SU-DHL-6 (cell line): ENCODE data around the gene ADAMTS3.

Source experiments
- H2AFZ ChIP-seq: fragments of 200-600 bp; sonication (generic); 2 replicates; pipeline ENCODE4 v1.6.1; 2014; ENCODE audit warnings: low read depth, mild to moderate bottlenecking, moderate library complexity, mixed read lengths, antibody characterized with exemption, low read length; ENCODE audit not compliant: severe bottlenecking
- H3F3A ChIP-seq: fragments of 200-600 bp; shearing (Covaris generic); 2 replicates; pipeline ENCODE4 v1.6.0; 2016; ENCODE audit warnings: antibody characterized with exemption, mild to moderate bottlenecking; ENCODE audit not compliant: insufficient read depth
- H3K27ac ChIP-seq: fragments of 200-600 bp; sonication (generic); 2 replicates; pipeline ENCODE4 v1.5.1; 2016; ENCODE audit warnings: low read depth, mild to moderate bottlenecking, low read length, moderate library complexity, mixed read lengths
- H3K27me3 ChIP-seq: fragments of 200-600 bp; sonication (generic), shearing (Covaris generic); 2 replicates; pipeline ENCODE4 v1.6.0; 2014; ENCODE audit warnings: mild to moderate bottlenecking, low read length
- H3K36me3 ChIP-seq: fragments of 200-600 bp; sonication (generic); 2 replicates; pipeline ENCODE4 v1.6.1; 2014; ENCODE audit warnings: mild to moderate bottlenecking, low read length, mixed read lengths
- H3K4me2 ChIP-seq: fragments of 300-600, 200-600 bp; shearing (Covaris generic), sonication (generic); 2 replicates; pipeline ENCODE4 v1.6.0; 2014; ENCODE audit warnings: low read length, low read depth, mild to moderate bottlenecking; ENCODE audit not compliant: poor library complexity, severe bottlenecking
- H3K4me3 ChIP-seq: fragments of 200-600 bp; sonication (generic); 2 replicates; pipeline ENCODE4 v1.5.1; 2014; ENCODE audit warnings: antibody characterized with exemption, low read length, mild to moderate bottlenecking, mixed read lengths; ENCODE audit not compliant: insufficient read depth, poor library complexity, severe bottlenecking
- H3K79me2 ChIP-seq: fragments of 200-600 bp; sonication (generic); 2 replicates; pipeline ENCODE4 v1.6.1; 2014; ENCODE audit warnings: mild to moderate bottlenecking, low read length, moderate library complexity; ENCODE audit not compliant: insufficient read depth
- H3K9ac ChIP-seq: fragments of 200-600 bp; sonication (generic); 2 replicates; pipeline ENCODE4 v1.7.0; 2014; ENCODE audit warnings: mild to moderate bottlenecking, low read length
- H3K9me2 ChIP-seq: fragments of 200-600 bp; sonication (generic); replicated peaks from 2 replicates; pipeline ENCODE4 v1.6.1; 2014; ENCODE audit warnings: low read length; ENCODE audit not compliant: insufficient read depth
- H3K9me3 ChIP-seq: fragments of 200-600 bp; sonication (generic); 2 replicates; pipeline ENCODE4 v1.6.1; 2014; ENCODE audit warnings: low read length, mixed read lengths; ENCODE audit not compliant: insufficient read depth
- H4K20me1 ChIP-seq: fragments of 200-600 bp; sonication (generic); 2 replicates; pipeline ENCODE4 v1.6.1; 2014; ENCODE audit warnings: low read depth, mild to moderate bottlenecking, antibody characterized with exemption, low read length, moderate library complexity, mixed read lengths
- EZH2phosphoT487 ChIP-seq: fragments of 200-600 bp; sonication (generic), shearing (Covaris generic); conservative IDR thresholded peaks from 2 replicates; pipeline ENCODE4 v1.6.1; 2018; ENCODE audit warnings: mild to moderate bottlenecking, antibody characterized with exemption, low read length, moderate library complexity, mixed read lengths
- TF ChIP-seq, protein P1 (sequence below): fragments of 200-600 bp; sonication (generic); IDR thresholded peaks from one replicate; pipeline ENCODE4 v1.5.1; 2017; ENCODE audit warnings: antibody characterized with exemption, mild to moderate bottlenecking, low read length, moderate library complexity; ENCODE audit not compliant: insufficient read depth, poor library complexity, severe bottlenecking

Gene ADAMTS3

DNA sequence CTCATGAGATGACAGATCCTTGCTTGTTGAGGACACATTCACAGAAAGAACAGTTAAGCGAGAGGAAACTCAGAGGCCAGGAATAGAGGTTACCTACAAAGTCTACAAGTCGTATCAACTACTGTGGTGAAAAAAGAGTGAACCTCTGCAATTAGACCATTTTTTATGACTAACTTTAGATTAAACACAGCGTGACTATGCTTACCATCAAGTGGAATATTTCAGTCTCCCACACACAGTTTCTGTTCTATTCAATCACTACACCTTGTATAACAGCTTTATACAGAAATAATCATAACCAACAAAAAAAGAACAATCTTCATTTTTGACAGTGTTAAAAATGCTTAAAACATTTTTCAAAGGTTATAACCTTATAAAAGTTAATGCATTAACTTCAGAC is 46.6 kb downstream of the ADAMTS3 start:
- H3K79me2 ChIP-seq = no peaks in the 10 kb centered on the region
- no peak overlapping the region for H2AFZ ChIP-seq
- H3K27me3 ChIP-seq = no peaks in the 10 kb centered on the region
- no peaks in the 10 kb centered on the region for H3K9me2 ChIP-seq
- H3F3A ChIP-seq = no peaks in the 10 kb centered on the region
- H3K36me3 ChIP-seq = no peaks in the 10 kb centered on the region
- no peaks in the 10 kb centered on the region for H4K20me1 ChIP-seq
- H3K9ac ChIP-seq = no peak overlapping the region
- H3K27ac ChIP-seq = no peak overlapping the region
- no peaks in the 10 kb centered on the region for H3K9me3 ChIP-seq
- no peak overlapping the region for H3K4me3 ChIP-seq
- H3K4me2 ChIP-seq = no peak overlapping the region
- TF ChIP-seq EZH2phosphoT487 = no peak
- TF ChIP-seq, protein P1, sequence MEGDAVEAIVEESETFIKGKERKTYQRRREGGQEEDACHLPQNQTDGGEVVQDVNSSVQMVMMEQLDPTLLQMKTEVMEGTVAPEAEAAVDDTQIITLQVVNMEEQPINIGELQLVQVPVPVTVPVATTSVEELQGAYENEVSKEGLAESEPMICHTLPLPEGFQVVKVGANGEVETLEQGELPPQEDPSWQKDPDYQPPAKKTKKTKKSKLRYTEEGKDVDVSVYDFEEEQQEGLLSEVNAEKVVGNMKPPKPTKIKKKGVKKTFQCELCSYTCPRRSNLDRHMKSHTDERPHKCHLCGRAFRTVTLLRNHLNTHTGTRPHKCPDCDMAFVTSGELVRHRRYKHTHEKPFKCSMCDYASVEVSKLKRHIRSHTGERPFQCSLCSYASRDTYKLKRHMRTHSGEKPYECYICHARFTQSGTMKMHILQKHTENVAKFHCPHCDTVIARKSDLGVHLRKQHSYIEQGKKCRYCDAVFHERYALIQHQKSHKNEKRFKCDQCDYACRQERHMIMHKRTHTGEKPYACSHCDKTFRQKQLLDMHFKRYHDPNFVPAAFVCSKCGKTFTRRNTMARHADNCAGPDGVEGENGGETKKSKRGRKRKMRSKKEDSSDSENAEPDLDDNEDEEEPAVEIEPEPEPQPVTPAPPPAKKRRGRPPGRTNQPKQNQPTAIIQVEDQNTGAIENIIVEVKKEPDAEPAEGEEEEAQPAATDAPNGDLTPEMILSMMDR = no peak

GRCh38 chr4:72513227-72513626 is 55.8 kb downstream of the ADAMTS3 start:
- H3K4me3 ChIP-seq = no peak overlapping the region
- no peaks in the 10 kb centered on the region for H4K20me1 ChIP-seq
- H3K27ac ChIP-seq = no peak overlapping the region
- no peaks in the 10 kb centered on the region for H3K79me2 ChIP-seq
- no peak overlapping the region for H2AFZ ChIP-seq
- no peak overlapping the region for H3K4me2 ChIP-seq
- no peaks in the 10 kb centered on the region for H3F3A ChIP-seq
- H3K9ac ChIP-seq = no peak overlapping the region
- H3K36me3 ChIP-seq = no peaks in the 10 kb centered on the region
- TF ChIP-seq, protein P1 = no peak
- TF ChIP-seq EZH2phosphoT487 = no peak
- H3K9me2 ChIP-seq = no peaks in the 10 kb centered on the region
- H3K9me3 ChIP-seq = no peaks in the 10 kb centered on the region
- no peaks in the 10 kb centered on the region for H3K27me3 ChIP-seq

GRCh38 chr4:72507860-72508419 is 61.1 kb downstream of the ADAMTS3 start:
- H3K27ac ChIP-seq = no peak overlapping the region
- TF ChIP-seq EZH2phosphoT487 = no peak

GRCh38 chr4:72507167-72507566 is 61.9 kb downstream of the ADAMTS3 start:
- Histone ChIP-seq H3K9me2 (no peaks in the 10 kb centered on the region), H3F3A (no peaks in the 10 kb centered on the region), H3K9ac (no peak overlapping the region), H3K36me3 (no peaks in the 10 kb centered on the region), H3K27ac (no peak overlapping the region), H3K4me2 (no peak overlapping the region), H2AFZ (no peak overlapping the region), H3K4me3 (no peak overlapping the region), H4K20me1 (no peaks in the 10 kb centered on the region), H3K9me3 (no peaks in the 10 kb centered on the region), H3K79me2 (no peaks in the 10 kb centered on the region), H3K27me3 (no peaks in the 10 kb centered on the region)
- TF ChIP-seq, protein P1 = no peak
- no peak for TF ChIP-seq EZH2phosphoT487

More at GRCh38 chr4:72507860-72508419, 61.1 kb downstream of the ADAMTS3 start:
- H2AFZ ChIP-seq = no peak overlapping the region
- no peaks in the 10 kb centered on the region for H3K36me3 ChIP-seq
- H4K20me1 ChIP-seq = no peaks in the 10 kb centered on the region
- no peaks in the 10 kb centered on the region for H3K9me3 ChIP-seq
- no peak overlapping the region for H3K4me2 ChIP-seq
- no peaks in the 10 kb centered on the region for H3F3A ChIP-seq
- no peaks in the 10 kb centered on the region for H3K9me2 ChIP-seq
- no peaks in the 10 kb centered on the region for H3K27me3 ChIP-seq
- no peaks in the 10 kb centered on the region for H3K79me2 ChIP-seq
- no peak overlapping the region for H3K4me3 ChIP-seq
- H3K9ac ChIP-seq = no peak overlapping the region
